ENCODE results near the gene SOD3. TPM values are rescaled to one million over a fixed set of nuclear protein-coding genes. Genes with fewer than 3 reads are reported as not detected.

The SOD3 gene
- total RNA-seq, 1 donor from 2014 or later, result not detected

DNA sequence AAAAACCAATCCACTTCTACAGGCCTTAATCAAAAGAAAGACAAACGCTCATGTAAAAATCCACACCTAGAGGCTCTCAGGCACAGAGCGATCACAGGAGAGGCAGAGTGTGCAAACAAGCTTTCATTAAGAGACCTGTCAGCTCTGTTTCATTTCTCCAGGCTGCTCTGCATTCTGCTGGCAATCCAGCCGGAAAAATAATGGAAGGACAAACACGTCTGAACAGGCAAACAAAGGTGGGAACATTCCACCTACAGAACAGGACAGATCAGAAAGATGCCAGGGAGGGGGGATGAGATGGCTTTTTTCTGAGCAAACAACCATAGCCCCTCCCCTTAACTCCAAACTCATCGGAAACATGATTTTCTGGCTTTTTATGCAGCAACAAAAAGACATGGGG is 9.7 kb downstream of the SOD3 start:
- no peak overlapping the region for H3K4me3 Mint-ChIP-seq (ENCODE audit: unreplicated experiment)
- TF ChIP-seq, protein P1, sequence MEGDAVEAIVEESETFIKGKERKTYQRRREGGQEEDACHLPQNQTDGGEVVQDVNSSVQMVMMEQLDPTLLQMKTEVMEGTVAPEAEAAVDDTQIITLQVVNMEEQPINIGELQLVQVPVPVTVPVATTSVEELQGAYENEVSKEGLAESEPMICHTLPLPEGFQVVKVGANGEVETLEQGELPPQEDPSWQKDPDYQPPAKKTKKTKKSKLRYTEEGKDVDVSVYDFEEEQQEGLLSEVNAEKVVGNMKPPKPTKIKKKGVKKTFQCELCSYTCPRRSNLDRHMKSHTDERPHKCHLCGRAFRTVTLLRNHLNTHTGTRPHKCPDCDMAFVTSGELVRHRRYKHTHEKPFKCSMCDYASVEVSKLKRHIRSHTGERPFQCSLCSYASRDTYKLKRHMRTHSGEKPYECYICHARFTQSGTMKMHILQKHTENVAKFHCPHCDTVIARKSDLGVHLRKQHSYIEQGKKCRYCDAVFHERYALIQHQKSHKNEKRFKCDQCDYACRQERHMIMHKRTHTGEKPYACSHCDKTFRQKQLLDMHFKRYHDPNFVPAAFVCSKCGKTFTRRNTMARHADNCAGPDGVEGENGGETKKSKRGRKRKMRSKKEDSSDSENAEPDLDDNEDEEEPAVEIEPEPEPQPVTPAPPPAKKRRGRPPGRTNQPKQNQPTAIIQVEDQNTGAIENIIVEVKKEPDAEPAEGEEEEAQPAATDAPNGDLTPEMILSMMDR (IDR thresholded peaks at IDR 0.05; ENCODE audit: partially characterized antibody, unreplicated experiment), result no peak
- H3K27me3 Mint-ChIP-seq (ENCODE audit: unreplicated experiment), result peaks cover 8% of the 10 kb centered on the region
- peaks cover 8% of the 10 kb centered on the region for H3K4me1 Mint-ChIP-seq (ENCODE audit: low read depth, unreplicated experiment)
- H3K27ac Mint-ChIP-seq (ENCODE audit: unreplicated experiment), result no peak overlapping the region
- DNase-seq, result no peak
- H3K9me3 Mint-ChIP-seq (ENCODE audit: unreplicated experiment), result no peaks in the 10 kb centered on the region
- peaks cover 5% of the 10 kb centered on the region for H3K36me3 Mint-ChIP-seq (ENCODE audit: unreplicated experiment)

DNA sequence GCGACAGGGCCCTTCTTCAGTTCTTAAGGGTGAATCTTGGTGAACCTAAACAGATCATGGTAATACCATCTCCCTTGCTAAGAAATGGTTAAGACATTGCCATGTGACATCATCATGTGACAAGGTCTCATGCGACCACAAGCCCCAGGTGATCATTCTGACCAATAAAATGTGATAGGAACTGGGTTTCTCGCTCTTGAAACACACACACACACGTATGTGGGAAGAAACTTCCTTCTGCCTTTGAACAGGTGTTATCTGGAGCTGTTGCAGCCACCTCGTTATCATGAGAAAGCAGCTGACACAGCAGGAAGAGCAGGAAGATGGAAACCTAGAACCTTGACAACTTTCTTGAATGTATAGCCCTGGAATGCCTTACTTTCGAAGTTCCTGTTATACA is 10.2 kb downstream of the SOD3 start:
- H3K27me3 Mint-ChIP-seq (ENCODE audit: unreplicated experiment), result peaks cover 5% of the 10 kb centered on the region
- no peak overlapping the region for H3K4me3 Mint-ChIP-seq (ENCODE audit: unreplicated experiment)
- peaks cover 5% of the 10 kb centered on the region for H3K36me3 Mint-ChIP-seq (ENCODE audit: unreplicated experiment)
- no peaks in the 10 kb centered on the region for H3K9me3 Mint-ChIP-seq (ENCODE audit: unreplicated experiment)
- TF ChIP-seq, protein P1 (IDR thresholded peaks at IDR 0.05; ENCODE audit: partially characterized antibody, unreplicated experiment), result no peak
- H3K4me1 Mint-ChIP-seq (ENCODE audit: low read depth, unreplicated experiment), result peaks cover 8% of the 10 kb centered on the region
- no peak for DNase-seq
- no peak overlapping the region for H3K27ac Mint-ChIP-seq (ENCODE audit: unreplicated experiment)

GRCh38 chr4:24806206-24806990 is 11.0 kb downstream of the SOD3 start:
- DNase-seq, result no peak
- TF ChIP-seq, protein P1 (IDR thresholded peaks at IDR 0.05; ENCODE audit: partially characterized antibody, unreplicated experiment), result no peak
- H3K4me3 Mint-ChIP-seq (ENCODE audit: unreplicated experiment), result no peak overlapping the region
- no peak overlapping the region for H3K27ac Mint-ChIP-seq (ENCODE audit: unreplicated experiment)
- peaks cover 4% of the 10 kb centered on the region for H3K27me3 Mint-ChIP-seq (ENCODE audit: unreplicated experiment)
- H3K36me3 Mint-ChIP-seq (ENCODE audit: unreplicated experiment), result peaks cover 5% of the 10 kb centered on the region
- H3K9me3 Mint-ChIP-seq (ENCODE audit: unreplicated experiment), result peaks cover 2% of the 10 kb centered on the region
- H3K4me1 Mint-ChIP-seq (ENCODE audit: low read depth, unreplicated experiment), result peaks cover 4% of the 10 kb centered on the region

DNA sequence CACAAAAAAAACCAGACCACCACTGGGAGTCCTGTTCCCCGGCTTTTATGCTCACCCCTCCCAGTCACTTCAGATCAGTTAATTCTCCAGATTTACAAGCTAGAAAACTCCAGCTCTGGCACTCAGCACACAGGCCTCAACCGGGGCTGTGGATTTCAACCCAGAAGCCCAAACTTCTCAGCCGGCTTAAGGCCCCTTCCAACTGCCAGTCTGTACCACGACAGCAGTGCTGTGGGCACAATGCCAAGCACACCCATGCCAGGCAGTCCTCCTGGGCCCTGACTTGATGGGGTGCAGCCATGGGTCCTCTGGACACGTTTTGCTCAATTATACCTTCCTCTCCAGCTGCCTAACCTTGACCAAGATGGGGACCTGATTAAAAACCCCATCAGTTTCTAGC is 12.2 kb downstream of the SOD3 start:
- Mint-ChIP-seq H3K4me1 (ENCODE audit: low read depth, unreplicated experiment) (peaks cover 4% of the 10 kb centered on the region), H3K36me3 (ENCODE audit: unreplicated experiment) (peaks cover 14% of the 10 kb centered on the region), H3K9me3 (ENCODE audit: unreplicated experiment) (peaks cover 2% of the 10 kb centered on the region), H3K27ac (ENCODE audit: unreplicated experiment) (no peak overlapping the region), H3K27me3 (ENCODE audit: unreplicated experiment) (peaks cover 6% of the 10 kb centered on the region), H3K4me3 (ENCODE audit: unreplicated experiment) (no peak overlapping the region)
- TF ChIP-seq, protein P1 (IDR thresholded peaks at IDR 0.05; ENCODE audit: partially characterized antibody, unreplicated experiment), result no peak
- no peak for DNase-seq

DNA sequence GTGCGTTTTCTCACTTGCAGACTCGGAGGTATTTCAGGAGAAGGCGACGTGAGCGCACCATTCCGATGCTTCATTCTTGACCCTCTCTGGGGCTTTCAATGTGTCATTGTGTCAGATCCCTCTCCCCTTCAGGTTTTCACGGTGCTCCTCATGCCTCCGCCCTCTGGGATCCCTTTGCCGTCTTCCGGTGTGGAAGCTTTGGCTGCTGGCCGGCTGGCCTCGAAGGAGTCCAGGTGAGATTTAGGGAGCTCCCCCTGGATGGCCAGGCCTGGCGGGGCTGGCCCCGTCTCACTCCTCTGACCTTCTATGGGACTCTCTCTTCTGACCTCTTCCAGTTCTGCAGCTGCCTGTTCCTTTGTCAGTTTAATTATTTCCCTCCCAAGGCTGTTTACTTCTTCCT is 12.9 kb downstream of the SOD3 start:
- Mint-ChIP-seq H3K27me3 (ENCODE audit: unreplicated experiment) (peaks cover 6% of the 10 kb centered on the region), H3K36me3 (ENCODE audit: unreplicated experiment) (peaks cover 14% of the 10 kb centered on the region), H3K27ac (ENCODE audit: unreplicated experiment) (no peak overlapping the region), H3K9me3 (ENCODE audit: unreplicated experiment) (peaks cover 2% of the 10 kb centered on the region), H3K4me3 (ENCODE audit: unreplicated experiment) (no peak overlapping the region), H3K4me1 (ENCODE audit: low read depth, unreplicated experiment) (peaks cover 2% of the 10 kb centered on the region)
- TF ChIP-seq, protein P1 (IDR thresholded peaks at IDR 0.05; ENCODE audit: partially characterized antibody, unreplicated experiment), result no peak
- no peak for DNase-seq
